Gastrocnemius medialis (tissue), 4 donors: ENCODE data around the gene SLC15A4. TPM values are rescaled to one million over a fixed set of nuclear protein-coding genes. Genes with fewer than 3 reads are reported as not detected.
"Not testable (repeated sequence)": the region's sequence is repeated elsewhere in the genome, so short reads cannot be mapped to it uniquely, and the experiment has no call there.

ENCODE experiments used
- ATAC-seq, 2 donors: fragments of 150-250 bp; one replicate each; pipeline ENCODE4 v1.9.1; 2016
- DNase-seq, 2 donors: peaks; one replicate each; pipeline ENCODE4 v3.0.0-alpha.2; 2019
- H3K27ac ChIP-seq, 4 donors: fragments of 200-600 bp; sonication (generic); 1 replicate in 1 of 4; 2 replicates in 3 of 4; pipeline ENCODE4 v1.5.1; 2016 to 2018; ENCODE audit warnings: mild to moderate bottlenecking in 2 of 4, moderate library complexity in 1 of 4
- H3K27me3 ChIP-seq, 3 donors: fragments of 200-600 bp; sonication (generic) in 2 of 3; 1 replicate in 1 of 3; 2 replicates in 2 of 3; pipeline versions ENCODE4 v1.5.1 to v1.6.0; 2016 to 2019; ENCODE audit warnings: mild to moderate bottlenecking in 1 of 3, moderate library complexity in 1 of 3
- H3K36me3 ChIP-seq, 2 donors: fragments of 200-600 bp; sonication (generic) in 1 of 2; one replicate each; pipeline ENCODE4 v1.5.1; 2017 to 2018
- H3K4me1 ChIP-seq, 2 donors: fragments of 200-600 bp; sonication (generic) in 1 of 2; one replicate each; pipeline ENCODE4 v1.5.1; 2016 to 2017; ENCODE audit warnings: mild to moderate bottlenecking in 2 of 2
- H3K4me3 ChIP-seq, 4 donors: fragments of 200-600 bp; sonication (generic) in 3 of 4; 1 replicate in 1 of 4; 2 replicates in 3 of 4; pipeline ENCODE4 v1.5.1; 2016 to 2019; ENCODE audit warnings: mild to moderate bottlenecking in 2 of 4
- H3K9me3 ChIP-seq, 3 donors: fragments of 200-600 bp; sonication (generic) in 2 of 3; 1 replicate in 1 of 3; 2 replicates in 2 of 3; pipeline ENCODE4 v1.5.1; 2016 to 2019
- CTCF ChIP-seq, 5 experiments: fragments of 450-650 bp in 3 of 5; fragments of 200-600 bp in 2 of 5; sonication (generic) in 2 of 5; IDR thresholded peaks in 4 of 5; conservative IDR thresholded peaks in 1 of 5; 1 replicate in 4 of 5; 2 replicates in 1 of 5; pipeline ENCODE4 v1.5.1; 2016 to 2019; ENCODE audit warnings: antibody characterized with exemption in 5 of 5, mild to moderate bottlenecking in 3 of 5, moderate library complexity in 3 of 5
- POLR2A ChIP-seq, 2 donors: fragments of 450-650 bp; IDR thresholded peaks; one replicate each; pipeline ENCODE4 v1.6.1; 2017; ENCODE audit warnings: antibody characterized with exemption in 2 of 2, mild to moderate bottlenecking in 2 of 2, moderate library complexity in 2 of 2
- in situ Hi-C, 4 donors: fragments of 200-750 bp; cut with MboI; loops; one replicate each; pipeline versions ENCODE4 v1.15.0 to v1.8.0; 2017; ENCODE audit warnings: low sequenced_read_pairs in 4 of 4
- intact Hi-C: fragments of 100-400 bp; cut with DNase I; formaldehyde crosslinking; loops from one replicate; pipeline ENCODE4 v1.15.1; 2023; ENCODE audit warnings: low total_unique reads
- total RNA-seq, 4 donors: library from RNA; depleted of rRNA; stranded (reverse); fragments of >200 nt; gene quantifications; one replicate each; pipeline versions ENCODE4 v1.1.0 to v1.2.3, GENCODE V29; 2016

The SLC15A4 gene
- total RNA-seq, 4 donors from 2014 or later, result 59.8 to 122 (median 79.1) TPM

- Histone ChIP-seq H3K27ac (peak overlapping the region; percentile 86 to 98 (median 96)), H3K4me1 (peaks cover 67 to 82% of the 10 kb centered on the region in 2 donors), H3K9me3 (no peaks in the 10 kb centered on the region), H3K4me3 (no peak overlapping the region), H3K36me3 (peaks cover 0 to 17% of the 10 kb centered on the region in 2 donors), H3K27me3 (no peaks in the 10 kb centered on the region)
- no peak for TF ChIP-seq POLR2A (IDR thresholded peaks at IDR 0.05)
- no peak for TF ChIP-seq CTCF (IDR thresholded peaks at IDR 0.05 in 4 of 5, conservative IDR thresholded peaks at IDR 0.05 in 1 of 5)
- intact Hi-C loops, result no loop called here
- DNase-seq (peak in 1 of 2 donors; percentile 11), ATAC-seq (no peak)
- in situ Hi-C loops, result no loop called here
Measured at GRCh38 chr12:128808651-128809050, 15.1 kb downstream of the SLC15A4 start.

- Histone ChIP-seq H3K4me3 (no peak overlapping the region), H3K36me3 (peaks cover 0 to 17% of the 10 kb centered on the region in 2 donors), H3K27ac (peak overlapping the region; percentile 86 to 98 (median 96)), H3K4me1 (peaks cover 66 to 82% of the 10 kb centered on the region in 2 donors), H3K9me3 (no peaks in the 10 kb centered on the region), H3K27me3 (no peaks in the 10 kb centered on the region)
- TF ChIP-seq POLR2A (IDR thresholded peaks at IDR 0.05), result no peak
- no peak for TF ChIP-seq CTCF (IDR thresholded peaks at IDR 0.05 in 4 of 5, conservative IDR thresholded peaks at IDR 0.05 in 1 of 5)
- DNase-seq, result peak in 1 of 2 donors; percentile 47
- intact Hi-C loops (no loop called here), in situ Hi-C loops (no loop called here)
- ATAC-seq, result no peak
Measured at GRCh38 chr12:128807161-128807724, 16.5 kb downstream of the SLC15A4 start.

- peak in 1 of 2 donors; percentile 26 for DNase-seq
- peaks cover 0 to 17% of the 10 kb centered on the region in 2 donors for H3K36me3 ChIP-seq
Measured at GRCh38 chr12:128806573-128806972, 17.2 kb downstream of the SLC15A4 start.

GRCh38 chr12:128805406-128805805 is 18.4 kb downstream of the SLC15A4 start:
- in situ Hi-C loops, H3K9me3 ChIP-seq, H3K4me3 ChIP-seq, H3K27me3 ChIP-seq, ATAC-seq, intact Hi-C loops: not testable (repeated sequence)
- peaks cover 67 to 80% of the 10 kb centered on the region in 2 donors for H3K4me1 ChIP-seq
- DNase-seq, result peak in 1 of 2 donors; percentile 17
- H3K27ac ChIP-seq, result peak overlapping the region; percentile 86 to 98 (median 96)
- H3K36me3 ChIP-seq, result peaks cover 0 to 24% of the 10 kb centered on the region in 2 donors

More at GRCh38 chr12:128806573-128806972, 17.2 kb downstream of the SLC15A4 start:
- H3K27me3 ChIP-seq, result no peaks in the 10 kb centered on the region
- no peaks in the 10 kb centered on the region for H3K9me3 ChIP-seq
- in situ Hi-C loops (no loop called here), intact Hi-C loops (no loop called here)
- ATAC-seq, result no peak
- no peak for TF ChIP-seq POLR2A (IDR thresholded peaks at IDR 0.05)
- no peak for TF ChIP-seq CTCF (IDR thresholded peaks at IDR 0.05 in 4 of 5, conservative IDR thresholded peaks at IDR 0.05 in 1 of 5)
- H3K4me1 ChIP-seq, result peaks cover 66 to 81% of the 10 kb centered on the region in 2 donors
- no peak overlapping the region for H3K4me3 ChIP-seq
- H3K27ac ChIP-seq, result peak overlapping the region; percentile 86 to 98 (median 96)

- intact Hi-C loops, result no loop called here
Measured at GRCh38 chr12:128804762-128805161, 19.0 kb downstream of the SLC15A4 start.

More at GRCh38 chr12:128804762-128805161, 19.0 kb downstream of the SLC15A4 start:
- Histone ChIP-seq H3K36me3 (peaks cover 0 to 31% of the 10 kb centered on the region in 2 donors), H3K27me3 (no peaks in the 10 kb centered on the region), H3K4me3 (no peak overlapping the region), H3K4me1 (peaks cover 65 to 76% of the 10 kb centered on the region in 2 donors), H3K27ac (peak overlapping the region; percentile 86 to 98 (median 96)), H3K9me3 (no peaks in the 10 kb centered on the region)
- peak in 1 of 2 donors; percentile 11 for DNase-seq
- TF ChIP-seq POLR2A (IDR thresholded peaks at IDR 0.05) (no peak), CTCF (IDR thresholded peaks at IDR 0.05 in 4 of 5, conservative IDR thresholded peaks at IDR 0.05 in 1 of 5) (no peak)
- in situ Hi-C loops, result no loop called here
- no peak for ATAC-seq
